HG03039 (cell line): ENCODE measurements around the gene MFSD12.

ENCODE experiments used
- ATAC-seq: cut with Tn5 transposase; IDR thresholded peaks from one replicate; pipeline ENCODE4 v1.9.1; 2021; ENCODE audit warnings: mild to moderate bottlenecking, moderate library complexity; ENCODE audit not compliant: unreplicated experiment

The MFSD12 gene

GRCh38 chr19:3563709-3564524 is 6.5 kb upstream of the MFSD12 start:
- ATAC-seq, result no peak

GRCh38 chr19:3556978-3557460 is 367 bp downstream of the MFSD12 start:
- no peak for ATAC-seq

DNA sequence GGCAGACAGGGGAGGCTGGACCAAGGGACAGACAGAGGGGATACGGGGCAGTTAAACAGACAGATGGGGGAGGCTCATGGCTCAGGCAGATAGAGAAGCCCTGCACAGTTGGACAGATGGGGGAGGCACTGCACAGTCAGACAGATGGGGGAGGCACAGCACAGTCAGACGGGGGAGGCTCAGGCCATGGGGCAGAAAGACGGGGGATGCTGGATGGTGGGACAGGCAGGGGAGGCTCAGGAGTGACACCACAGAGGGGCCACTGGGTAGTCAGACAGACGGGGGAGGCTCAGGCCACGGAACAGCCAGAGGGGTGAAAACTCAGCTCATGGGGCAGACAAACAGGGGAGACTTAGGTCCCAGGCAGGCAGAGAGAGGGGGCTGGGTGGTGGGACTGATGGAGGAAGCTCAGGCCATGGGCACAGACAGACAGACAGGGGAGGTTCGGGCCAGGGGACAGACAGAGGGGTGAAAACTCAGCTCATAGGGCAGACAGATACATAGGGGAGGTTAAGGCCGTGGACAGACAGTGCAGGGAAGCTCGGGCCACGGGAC is 886 bp downstream of the MFSD12 start:
- no peak for ATAC-seq

GRCh38 chr19:3555653-3556422 is 1.5 kb downstream of the MFSD12 start:
- no peak for ATAC-seq

- no peak for ATAC-seq
Observed at GRCh38 chr19:3554254-3555083, 2.9 kb downstream of the MFSD12 start.

DNA sequence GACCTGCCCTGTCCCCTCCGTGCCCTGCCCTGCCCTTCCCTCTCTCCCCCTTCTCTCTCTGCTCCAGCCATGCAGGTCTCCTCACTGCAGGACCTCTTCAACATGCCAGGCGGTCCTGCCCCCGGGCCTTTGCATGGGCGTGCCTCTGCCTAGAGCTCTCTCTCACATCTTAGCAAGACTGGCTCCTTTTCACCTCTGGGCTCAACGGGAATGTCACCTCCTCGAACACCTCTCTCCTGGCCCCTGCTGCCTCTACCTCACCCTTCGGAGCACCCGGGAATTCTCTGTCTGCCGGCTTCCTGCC is 5.6 kb downstream of the MFSD12 start:
- ATAC-seq, result no peak

DNA sequence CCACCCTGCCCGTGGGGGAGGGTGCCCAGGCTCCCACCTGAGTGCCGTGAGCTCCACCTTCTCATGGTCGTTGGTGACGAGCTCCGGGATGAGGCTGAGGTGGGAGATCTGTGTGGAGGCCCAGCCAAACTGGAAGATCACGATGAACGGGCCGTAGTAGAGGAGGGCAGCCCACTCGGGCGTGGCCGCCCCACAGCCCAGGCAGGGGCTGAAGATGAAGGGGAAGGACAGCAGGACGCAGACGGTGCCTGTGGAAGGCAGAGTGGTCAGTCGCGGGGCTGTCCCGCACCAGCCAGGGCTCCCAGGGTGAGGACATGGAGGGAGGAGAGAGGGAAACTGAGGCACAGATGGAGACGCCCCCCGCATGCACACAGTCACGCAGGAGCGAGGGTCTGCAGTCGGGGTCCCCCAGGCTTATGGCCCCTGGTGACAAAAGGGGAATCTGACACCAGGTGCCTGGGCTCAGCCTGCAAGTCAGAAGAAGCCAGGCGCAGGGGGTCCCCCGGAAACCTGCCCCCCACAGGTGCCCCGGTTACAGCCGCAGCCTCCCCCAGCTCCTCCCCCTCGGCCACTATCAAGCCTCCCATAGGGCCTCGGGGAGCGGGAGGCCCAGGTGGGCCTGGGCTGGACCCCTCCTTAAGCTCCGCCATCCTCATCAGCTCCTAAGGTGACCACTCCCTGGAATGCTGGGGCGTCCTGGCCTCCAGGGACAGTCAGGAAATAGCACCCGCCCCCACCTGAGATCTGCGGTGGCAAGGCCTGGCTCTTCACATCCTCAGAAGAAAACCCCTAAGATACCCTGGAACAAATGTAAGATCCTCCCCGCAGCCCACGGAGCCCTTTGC is 6.2 kb downstream of the MFSD12 start:
- ATAC-seq, result no peak

DNA sequence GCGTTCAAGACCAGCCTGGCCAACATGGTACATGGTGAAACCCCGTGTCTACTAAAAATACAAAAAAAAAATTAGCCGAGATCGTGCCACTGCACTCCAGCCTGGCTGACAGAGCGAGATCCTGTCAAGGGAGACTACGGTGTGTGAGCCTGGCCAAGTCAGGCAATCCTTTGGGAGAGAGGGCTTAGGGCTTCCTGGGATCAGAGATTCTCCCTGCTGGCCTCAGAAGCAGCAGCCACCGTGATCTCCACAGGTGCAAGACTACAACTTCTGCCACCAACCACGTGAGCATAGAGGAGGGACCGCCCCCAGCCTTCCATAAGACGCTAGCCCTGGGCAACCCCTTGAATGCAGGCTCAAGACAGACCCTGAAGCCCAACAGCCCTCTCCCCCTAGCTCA is 7.6 kb downstream of the MFSD12 start:
- ATAC-seq, result no peak

DNA sequence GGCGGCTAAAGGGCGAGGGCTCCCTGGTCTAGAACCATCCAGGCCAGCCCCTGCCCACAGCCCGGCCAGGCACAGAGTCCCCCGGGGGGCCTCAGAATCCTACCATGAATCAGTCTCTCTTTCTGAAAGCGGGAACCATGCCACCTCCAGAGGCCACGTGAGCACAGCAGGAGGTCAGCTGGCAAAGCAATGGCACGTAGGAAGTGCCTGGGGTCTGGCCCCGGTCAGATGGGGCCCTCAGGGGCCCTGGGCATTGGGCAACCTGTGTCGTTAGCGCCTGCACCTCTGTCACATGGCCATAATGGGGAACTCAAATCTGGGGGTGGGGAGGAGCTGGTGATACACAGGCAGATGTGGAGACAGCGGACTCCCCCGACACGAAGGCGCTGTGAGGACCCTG is 8.8 kb downstream of the MFSD12 start:
- no peak for ATAC-seq

DNA sequence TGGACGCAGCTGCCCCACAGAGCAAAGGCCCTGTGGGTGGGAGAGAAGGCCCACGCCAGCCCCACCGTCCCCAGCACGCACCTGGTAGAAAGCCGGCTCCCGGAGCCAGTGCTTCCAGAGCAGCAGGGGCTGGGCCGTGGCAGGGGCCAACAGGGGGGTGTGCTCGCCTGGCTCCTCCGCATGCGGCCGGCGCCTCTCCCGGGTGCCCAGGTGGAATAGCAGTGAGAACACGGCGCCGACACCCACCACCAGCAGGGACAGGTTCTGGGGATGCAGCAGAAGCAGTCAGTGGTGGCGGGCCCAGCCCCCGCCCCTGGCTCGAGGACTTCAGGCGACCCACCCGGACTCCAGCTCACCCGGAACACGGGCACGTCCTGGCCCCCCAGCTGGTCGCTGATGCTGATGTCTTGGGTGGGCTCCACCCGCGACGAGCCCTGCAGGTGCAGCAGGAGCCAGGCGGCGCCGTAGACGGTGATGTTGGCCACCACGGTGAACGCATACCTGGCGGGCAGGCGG is 9.6 kb downstream of the MFSD12 start:
- no peak for ATAC-seq

- ATAC-seq, result no peak
Observed at GRCh38 chr19:3547301-3547731, 10.1 kb downstream of the MFSD12 start.

DNA sequence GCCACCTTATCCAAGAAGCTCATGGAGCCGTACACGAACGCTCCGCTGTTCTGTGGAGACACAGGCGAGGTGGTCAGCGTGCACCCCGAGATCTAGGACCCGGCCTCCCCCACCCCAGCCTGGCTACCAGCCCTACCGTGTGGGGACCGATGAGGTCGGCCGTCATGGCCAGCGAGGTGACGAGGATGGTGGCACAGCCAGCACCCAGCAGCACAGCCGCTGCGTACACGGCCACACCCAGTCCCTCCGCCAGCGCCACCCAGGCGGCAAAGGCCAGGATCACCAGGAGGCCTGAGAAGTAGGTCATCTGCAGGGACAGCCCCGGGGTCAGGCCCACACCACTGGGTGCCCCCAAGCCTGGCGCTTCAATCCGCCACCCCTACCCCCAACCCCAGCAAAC is 11.3 kb downstream of the MFSD12 start:
- ATAC-seq, result no peak

- no peak for ATAC-seq
Observed at GRCh38 chr19:3545669-3546034, 11.7 kb downstream of the MFSD12 start.

DNA sequence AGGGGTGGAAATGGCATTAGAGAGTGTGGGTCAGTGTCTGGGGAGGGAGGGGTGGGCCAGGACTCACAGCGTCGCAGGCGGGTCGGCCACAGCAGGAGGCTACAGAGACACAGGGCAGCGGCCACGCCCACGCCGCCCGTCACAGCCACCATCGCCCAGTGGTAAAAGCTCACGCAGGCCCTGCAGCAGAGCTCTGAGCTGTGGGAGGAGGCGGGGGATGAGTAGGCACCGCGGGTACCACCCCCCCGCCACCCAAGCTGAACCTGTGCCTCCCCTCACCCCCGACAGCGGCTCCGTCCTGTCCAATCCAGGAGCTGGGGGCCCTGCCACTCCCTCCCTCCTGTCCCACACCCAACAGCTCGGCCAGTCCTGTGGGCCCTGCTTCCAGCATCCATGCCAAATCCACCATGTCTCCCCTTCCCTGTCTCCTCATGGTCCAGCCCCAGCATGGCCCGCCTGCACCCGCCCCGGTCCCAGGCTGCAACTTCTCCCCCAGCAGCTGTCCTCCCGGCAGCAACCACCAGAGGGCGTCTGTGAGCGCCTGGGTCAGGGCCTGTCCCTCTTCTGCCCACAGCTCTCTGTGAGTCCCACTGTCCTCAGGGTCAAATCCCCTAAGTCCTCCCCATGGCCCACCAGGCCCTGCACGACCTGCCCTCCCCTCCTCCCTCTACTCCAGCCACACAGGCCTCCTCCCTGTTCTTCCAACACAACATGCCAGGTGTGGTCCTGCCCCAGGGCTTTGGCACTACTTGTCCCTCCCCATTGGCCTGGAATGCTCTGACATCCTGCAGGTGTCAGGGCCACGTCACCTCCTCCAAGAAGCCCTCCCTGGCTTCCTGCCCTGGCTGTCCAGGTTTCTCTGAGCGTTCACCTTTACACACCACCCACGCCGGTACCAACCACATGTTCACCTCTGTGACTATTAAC is 12.4 kb downstream of the MFSD12 start:
- ATAC-seq, result no peak

- ATAC-seq, result no peak
Observed at GRCh38 chr19:3544058-3544376, 13.4 kb downstream of the MFSD12 start.

GRCh38 chr19:3543150-3544057 is 14.0 kb downstream of the MFSD12 start:
- ATAC-seq, result no peak

DNA sequence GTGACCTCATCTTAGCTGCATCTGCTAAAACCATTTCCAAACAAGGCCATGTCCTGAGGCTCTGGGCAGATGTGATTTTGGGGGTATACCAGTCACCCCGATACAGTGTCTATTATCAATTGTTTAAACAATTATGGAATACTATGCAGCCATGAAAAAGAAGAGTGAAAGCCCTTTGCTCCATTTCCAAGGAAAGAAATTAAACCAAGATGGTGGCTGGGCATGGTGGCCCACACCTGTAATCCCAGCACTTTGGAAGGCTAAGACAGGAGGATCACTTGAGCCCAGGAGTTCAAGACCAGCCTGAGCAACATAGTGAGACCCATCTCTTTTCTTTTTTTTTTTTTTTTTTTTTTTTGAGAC is 17.6 kb downstream of the MFSD12 start:
- ATAC-seq, result no peak
